ENCODE measurements around the gene DCDC2C.
"Not testable (repeated sequence)": the region's sequence is repeated elsewhere in the genome, so short reads cannot be mapped to it uniquely, and the experiment has no call there.

Gene DCDC2C, protein sequence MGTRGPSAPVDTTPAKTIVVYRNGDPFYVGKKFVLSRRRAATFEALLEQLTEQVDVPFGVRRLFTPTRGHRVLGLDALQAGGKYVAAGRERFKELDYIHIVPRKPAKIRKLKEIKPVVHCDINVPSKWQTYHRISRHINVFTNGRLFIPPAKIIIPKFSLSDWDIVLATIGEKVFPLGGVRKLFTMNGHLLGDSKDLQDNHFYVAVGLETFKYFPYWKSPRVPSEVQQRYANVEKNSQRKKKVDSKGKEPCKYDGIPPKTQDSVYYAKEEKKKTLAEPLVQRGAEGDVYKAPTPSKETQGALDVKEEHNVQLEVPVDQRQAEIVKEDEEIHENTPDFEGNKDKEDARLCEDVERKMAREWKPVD

DNA sequence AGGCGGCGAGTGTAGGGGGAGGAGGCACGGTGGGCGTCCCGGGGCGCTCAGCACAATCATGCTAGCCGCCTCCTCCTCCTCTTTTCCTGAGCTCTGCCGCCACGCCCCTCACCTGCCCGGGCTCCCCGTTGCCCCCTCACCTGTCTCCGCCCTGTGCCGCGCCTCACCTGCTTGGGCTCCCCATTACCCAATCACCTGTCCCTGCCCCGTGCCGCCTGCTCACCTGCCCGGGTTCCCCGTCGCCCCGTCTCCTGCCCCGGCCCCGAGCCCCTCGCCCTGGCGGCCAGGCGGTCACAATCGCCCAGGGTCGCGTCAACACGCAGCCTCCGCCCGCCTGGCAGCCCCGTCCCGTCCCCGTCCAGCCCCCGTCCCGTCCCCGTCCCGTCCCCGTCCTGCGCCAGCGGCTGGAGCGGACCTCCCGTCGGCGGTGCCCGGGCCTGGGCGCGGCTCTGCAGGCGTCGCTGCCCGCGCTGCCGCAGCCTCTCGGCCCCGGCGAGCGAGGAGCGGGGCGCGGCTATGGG, at the start of gene DCDC2C:
DCDC2C (plus strand) TSS at position 340 of the 521 bp plus-strand sequence; CDS start at position 517, 177 bp downstream.
- DNase-seq (ENCODE audit: low spot score) = no peak

DNA sequence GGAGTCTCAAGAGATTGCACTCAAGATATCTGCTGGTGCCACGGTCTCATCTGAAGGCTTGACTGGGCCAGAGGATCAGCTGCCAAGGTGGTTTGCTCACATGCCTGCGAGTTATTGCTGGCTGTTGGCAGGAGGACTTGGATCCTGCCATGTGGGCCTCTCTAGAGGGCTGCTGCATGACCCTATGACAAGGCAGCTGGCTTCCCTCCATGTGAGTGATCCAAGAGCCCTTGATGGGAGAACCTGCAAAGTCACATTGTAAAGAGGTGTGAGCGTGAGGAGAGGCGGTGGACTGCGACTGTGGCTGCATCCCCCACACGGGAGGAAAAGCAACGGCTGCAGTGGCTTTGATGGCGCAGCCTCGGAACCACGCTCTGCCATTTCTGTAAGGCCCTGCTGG, 49.4 kb upstream of the DCDC2C start:
- no peak for DNase-seq (ENCODE audit: low spot score)

- no peak for DNase-seq (ENCODE audit: low spot score)
These were observed 48.7 kb upstream of the DCDC2C start for GRCh38 chr2:3654531-3655225.

- DNase-seq (ENCODE audit: low spot score) = no peak
These were observed 47.3 kb upstream of the DCDC2C start for GRCh38 chr2:3655871-3656761.

DNA sequence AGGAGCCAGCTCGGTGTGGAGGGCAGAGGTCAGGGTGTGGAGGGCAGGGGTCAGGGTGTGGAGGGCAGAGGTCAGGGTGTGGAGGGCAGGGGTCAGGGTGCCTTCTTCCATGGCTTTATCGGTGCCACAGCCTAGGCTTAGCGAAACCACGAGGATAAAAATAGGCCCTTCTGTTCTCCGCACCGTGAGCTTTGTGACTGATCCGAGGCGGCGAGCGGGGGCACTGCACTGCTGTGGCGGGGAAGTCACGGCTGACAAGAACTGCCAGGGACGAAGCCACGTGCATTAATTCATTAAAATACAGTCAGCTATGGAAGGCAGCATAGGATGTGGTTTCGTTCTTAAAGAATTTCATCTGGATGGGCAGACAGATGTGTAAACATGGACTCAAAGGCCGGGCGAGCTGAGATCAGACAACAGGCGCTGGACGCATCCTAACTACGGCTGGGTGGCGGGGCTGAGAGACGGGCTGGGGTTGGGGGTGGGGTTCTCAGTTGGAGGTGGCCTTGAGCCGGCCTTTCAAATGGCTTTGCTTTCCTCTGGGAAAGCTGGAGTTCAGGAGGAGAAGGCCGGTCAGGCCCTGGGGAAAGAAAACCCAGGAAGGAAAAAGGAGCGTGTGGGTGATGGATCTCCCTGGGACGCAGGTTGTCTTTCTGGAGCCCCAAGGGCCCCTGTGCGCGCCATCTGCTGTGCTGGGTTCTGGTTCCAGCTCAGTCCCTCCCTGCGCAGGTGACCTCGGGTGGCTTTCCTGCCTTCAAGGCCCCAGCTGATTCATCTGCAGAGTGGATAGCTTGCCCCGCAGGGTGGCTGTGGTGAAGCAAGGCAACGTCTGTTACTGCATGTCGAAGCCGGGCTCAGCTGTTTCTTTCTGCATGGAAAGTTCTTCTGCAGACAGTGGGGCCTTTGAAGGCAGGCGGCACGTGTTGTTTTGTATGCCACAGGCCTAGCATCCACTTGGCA, 46.3 kb upstream of the DCDC2C start:
- DNase-seq (ENCODE audit: low spot score) = peak; percentile 15

DNA sequence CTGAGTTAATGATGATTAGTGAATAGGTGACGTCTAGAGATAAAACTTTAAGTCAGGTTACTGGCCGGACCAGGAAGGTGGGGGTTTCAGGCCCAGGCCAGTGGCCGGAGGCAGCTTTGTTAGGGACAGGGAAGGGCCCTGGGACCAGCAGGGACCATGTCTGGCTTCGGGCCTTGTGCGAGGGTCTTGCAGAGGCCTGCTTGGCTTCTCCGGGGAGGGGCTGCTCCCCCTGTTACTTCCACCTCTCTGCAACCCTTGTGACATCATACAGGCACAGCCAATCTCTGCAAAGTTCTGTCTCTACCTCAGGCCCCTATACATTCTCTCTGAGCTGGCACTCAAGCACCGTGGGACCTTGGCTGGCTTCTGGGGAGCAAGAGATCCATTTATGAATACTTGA, 45.5 kb upstream of the DCDC2C start, which contains the start of gene ALLC:
ALLC (plus strand) TSS at position 320 of the 400 bp plus-strand sequence. CDS start 12,958 bp downstream, outside the sequence.
- no peak for DNase-seq (ENCODE audit: low spot score)

DNA sequence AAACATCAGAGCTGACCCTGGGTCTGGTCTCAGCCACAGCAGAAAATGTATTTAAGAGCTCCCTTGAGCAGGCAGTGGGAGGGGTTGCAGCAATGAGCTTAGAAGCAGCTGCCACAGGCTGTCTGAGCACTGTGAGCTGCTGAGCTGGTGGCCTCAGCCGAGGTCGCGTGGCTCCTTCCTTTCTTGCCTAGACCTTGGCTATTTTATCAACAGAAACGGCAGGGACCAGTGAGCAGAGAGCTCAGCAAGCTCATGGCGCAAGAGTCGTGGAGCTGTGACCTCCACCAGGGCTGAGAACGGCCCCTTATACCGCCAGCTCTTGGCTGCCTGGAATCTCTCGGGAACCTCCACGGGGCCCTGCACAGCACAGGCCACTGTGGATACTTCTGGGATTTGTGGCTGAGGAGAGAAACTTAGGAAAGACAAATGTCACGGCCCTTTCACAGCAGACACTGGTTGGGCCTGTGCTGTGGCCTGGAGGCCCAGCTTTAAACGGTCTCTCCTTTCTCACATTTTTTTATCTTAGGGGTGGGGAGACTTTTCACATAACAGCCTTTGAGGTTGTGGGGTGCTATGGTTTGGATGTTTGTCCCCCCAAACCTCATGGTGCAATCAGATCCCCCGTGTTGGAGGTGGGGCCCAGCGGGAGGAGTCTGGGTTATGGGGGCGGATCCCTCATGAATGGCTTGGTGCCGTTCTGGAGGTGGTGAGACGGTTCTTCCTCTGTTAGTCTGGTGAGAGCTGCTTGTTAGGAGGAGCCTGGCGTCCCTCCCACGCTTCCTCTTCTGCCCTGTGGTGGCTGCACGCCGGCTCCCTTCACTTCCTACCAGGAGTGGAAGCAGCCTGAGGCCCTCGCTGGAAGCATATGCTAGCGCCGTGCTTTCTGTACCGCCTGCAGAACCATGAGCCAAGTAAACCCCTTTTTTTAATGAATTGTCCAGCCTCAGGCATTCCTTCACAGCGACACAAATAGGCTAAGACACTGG, 43.6 kb upstream of the DCDC2C start:
- DNase-seq (ENCODE audit: low spot score) = peak; percentile 22

GRCh38 chr2:3660640-3661039, 42.7 kb upstream of the DCDC2C start:
- not testable (repeated sequence) for DNase-seq (ENCODE audit: low spot score)

GRCh38 chr2:3661149-3661660, 42.2 kb upstream of the DCDC2C start:
- DNase-seq (ENCODE audit: low spot score) = no peak

- no peak for DNase-seq (ENCODE audit: low spot score)
These were observed 41.1 kb upstream of the DCDC2C start for GRCh38 chr2:3662239-3662638.

DNA sequence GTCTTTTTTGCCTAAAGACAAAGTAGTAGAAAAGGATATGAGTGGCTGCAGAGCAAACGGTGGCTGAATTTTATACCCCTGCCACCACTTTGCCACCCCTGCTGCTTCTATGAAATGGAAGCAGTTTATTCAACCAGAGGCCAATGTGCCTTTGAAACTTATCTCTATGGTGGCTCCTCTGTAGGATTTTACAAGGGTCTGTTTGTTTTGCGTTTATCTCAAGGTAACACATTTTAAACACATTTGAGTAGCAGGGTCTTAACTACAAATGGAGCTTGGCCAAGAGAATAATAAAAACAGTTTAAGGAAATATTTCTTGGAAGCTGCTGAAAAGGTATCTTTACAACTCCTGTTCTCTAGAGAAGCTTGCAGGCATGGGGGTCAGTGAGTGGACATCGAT, 39.3 kb upstream of the DCDC2C start:
- DNase-seq (ENCODE audit: low spot score) = no peak

DNA sequence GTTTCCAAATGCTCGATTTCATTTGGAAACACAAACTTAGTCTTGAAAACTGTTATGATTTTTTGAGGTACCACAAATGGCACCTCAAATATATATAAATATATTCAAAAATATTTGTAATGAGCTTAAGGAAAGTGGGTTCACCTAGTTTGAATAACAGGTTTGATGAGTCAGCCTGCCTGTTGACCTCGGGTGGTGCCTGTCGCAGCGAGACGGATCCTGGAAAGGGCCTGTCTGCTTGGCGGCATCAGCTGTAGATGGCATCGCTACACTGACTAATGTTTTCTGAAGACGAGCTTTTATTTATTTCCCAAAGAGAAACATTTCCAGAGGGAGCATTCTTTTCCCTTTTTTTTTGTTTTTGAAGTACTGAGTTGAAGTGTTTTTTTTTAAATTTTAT, 38.5 kb upstream of the DCDC2C start:
- DNase-seq (ENCODE audit: low spot score) = no peak

DNA sequence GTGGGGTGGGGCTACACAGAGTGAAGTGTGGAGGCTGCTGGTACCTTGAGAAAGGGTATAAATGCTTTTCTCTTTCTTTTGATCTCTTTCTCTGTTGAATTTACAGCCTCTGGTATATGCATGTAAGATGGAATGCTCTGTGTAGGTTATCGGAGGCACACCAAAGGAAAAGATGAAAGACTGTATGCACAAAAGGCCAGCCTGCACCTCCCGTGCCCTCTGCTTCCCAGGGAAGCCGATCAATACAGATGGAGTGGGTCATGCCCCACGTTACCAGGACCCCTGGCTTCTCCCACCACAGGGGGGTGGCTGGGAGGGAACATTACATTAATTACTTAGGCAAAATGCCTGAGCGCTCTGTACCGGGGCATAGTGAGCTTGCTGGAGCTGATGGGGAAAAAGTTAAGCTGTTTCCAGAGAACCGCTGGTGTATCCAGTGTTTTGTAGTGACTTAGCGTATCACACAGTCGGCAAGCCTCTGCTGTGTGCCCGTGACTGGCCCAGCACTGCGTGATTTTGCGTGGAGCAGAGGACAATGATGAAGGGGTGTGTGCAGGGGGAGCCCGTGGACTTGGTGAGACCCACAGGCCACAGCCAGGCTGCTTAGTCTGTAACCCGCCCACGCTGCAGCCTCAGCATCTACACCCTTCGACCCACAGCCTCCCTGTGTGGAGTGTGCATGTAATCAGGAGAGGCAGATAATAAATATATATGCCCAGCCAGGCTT, 37.3 kb upstream of the DCDC2C start:
- no peak for DNase-seq (ENCODE audit: low spot score)

DNA sequence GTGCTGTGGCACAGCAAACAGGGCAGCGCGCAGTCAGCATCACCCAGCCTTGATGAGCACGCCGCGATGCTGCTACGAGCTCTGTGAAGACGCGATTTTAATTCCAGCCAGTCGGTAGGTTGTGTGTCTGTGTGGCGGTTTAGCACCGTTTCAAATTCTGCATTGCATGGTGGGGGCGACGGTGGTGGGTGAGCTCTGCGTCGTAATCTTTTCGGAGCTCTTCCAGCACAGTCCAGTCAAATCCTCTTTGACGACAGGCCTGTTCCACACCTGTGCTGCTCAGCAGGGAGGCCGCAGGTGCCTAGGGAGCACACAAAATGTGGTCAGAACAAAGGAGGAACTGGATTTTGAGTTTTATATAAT, 36.8 kb upstream of the DCDC2C start:
- DNase-seq (ENCODE audit: low spot score) = no peak

GRCh38 chr2:3667151-3667631, 36.2 kb upstream of the DCDC2C start:
- no peak for DNase-seq (ENCODE audit: low spot score)

DNA sequence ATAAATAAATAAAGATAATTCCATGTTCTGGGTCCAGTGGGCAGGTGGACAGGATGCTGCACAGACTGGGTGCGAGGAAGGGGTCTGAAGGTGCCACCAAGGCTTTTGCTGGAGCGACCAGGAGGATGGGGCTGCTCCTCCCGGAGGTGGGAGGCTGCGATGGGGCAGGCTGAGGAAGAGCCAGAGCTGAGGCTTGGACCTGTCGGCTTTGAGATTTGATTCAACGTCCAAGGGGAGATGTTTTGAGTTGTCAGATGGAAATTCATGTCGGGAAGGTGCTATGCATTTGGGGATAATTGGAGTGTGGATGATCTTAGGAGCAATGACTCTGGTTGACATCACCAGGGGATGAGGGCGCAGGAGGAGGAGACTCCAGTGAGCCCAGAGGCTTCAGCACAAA, 33.7 kb upstream of the DCDC2C start:
- no peak for DNase-seq (ENCODE audit: low spot score)

DNA sequence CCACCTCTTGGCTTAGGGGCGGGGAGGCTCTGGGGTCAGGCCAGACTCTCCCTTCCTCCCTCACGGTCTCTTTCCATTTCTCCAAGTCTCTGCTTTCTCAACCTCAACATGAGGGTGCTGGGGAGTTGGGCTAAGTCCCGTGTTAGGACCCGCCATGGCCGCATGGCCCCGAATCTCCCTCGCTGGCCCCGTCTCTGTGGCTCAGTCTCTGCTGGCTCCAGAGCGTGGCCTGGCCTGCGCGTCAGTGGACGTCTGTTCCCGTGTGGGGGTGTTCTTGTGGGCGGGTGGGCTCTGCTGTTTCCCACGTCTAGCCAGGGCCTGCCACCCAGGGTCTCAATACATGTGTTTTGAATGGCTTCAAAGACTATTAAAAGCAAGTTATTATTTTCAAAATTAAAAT, 33.0 kb upstream of the DCDC2C start:
- DNase-seq (ENCODE audit: low spot score) = no peak

DNA sequence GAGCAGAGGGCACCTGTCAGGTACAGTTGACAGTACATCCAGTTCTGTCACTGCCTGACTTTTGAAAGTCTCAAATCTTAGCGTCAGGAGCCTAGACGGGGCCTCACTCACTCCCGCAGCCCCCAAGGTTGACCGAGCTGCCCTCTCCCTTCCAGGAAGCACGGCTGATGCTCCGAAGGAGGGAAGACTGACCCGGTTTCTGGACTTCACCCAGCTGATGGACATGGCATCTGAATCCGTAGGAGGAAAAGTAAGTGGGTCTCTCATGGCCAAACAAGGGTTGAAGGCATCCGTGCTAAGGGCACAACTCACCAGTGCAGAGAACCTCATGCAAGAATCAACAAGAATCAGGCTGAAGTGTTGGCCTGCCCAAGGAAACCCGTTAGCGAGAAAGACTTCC, 32.4 kb upstream of the DCDC2C start:
- no peak for DNase-seq (ENCODE audit: low spot score)
